GM18526 (cell line): Measurements from ENCODE around the gene CENPU.

Experiments used
- POLR2A ChIP-seq: IDR thresholded peaks from 3 replicates; pipeline ENCODE4 v1.6.1; 2011; ENCODE audit not compliant: insufficient read length; ENCODE audit errors: extremely low read depth

Gene CENPU

DNA sequence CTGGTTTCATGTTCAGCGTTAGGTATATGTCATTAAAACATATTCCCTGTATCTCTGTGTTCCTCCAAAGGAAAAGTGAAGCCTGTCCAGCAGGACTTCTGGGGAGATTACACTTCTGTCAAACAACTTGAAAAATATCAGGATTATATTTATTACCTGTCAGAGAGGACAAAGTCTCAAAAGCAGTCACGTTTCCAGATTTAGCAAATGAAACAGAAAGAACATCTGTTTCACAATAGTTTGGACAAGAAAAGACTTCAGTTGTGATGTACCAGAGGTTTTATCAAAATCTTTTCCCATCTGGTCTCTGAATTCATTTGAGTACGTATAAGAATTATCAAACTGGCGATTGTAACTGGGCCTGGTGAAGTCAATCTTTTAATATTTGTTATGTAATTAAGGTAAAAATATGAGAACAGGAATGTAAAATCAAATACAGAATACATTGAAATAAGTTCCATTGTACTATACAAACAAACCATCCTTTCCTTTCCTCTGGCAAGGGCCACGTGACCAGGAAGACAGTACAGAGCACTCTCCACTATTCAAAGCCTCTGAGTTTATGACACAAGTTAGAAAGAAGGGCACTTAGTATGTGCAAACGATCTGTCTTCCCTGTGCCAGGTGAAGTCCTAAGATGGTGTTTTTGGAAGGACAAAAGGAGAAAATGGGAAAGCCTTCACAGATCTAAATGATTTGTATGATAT, 87.8 kb downstream of the CENPU start:
- TF ChIP-seq POLR2A = no peak

DNA sequence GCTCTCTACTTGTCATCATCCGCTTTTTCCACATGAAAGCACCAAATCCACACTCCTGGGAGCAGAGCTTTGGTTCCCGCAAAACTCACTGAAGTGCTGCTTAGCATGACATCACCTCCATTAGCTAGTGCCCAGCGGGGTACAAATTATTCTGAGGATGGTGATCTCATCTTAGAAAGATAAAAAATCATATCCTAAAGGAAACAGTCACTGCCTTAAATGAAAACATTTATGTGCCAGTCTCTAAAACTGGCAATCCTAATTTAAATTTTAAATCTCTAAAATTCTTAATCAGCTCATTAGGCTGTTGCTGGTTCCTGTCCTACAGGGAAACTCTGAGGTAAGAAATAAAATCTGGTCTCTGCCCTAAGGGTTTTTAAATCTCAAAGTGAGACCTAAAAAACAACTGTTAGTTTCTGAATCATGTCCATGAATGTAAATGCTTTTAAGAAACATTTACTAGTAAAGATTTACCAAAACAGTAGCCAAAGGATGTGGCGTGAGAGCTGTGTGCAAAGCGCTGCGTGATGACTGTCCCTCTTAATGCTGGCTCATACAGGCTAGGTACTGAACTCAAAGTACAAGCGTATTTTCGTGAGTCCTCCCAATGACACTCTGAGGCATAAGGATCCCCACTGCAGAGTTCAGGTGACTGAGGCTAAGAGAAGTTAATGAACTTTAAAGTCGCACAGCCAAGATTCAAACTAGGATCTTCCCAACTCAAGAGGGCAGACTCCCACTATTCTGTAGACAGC, 89.2 kb downstream of the CENPU start:
- no peak for TF ChIP-seq POLR2A
